Embryonic facial prominence (tissue), 1 donor: ENCODE measurements around the gene BLOC1S6.

Experiments used
- DNase-seq: peaks from one replicate; pipeline ENCODE4 v3.0.0-alpha.2; 2016; ENCODE audit errors: extremely low spot score

Gene BLOC1S6

GRCh38 chr15:45587095-45587862 is at the start of gene BLOC1S6:
Gene BLOC1S6, plus strand, starts transcription at chr15:45587379. Its CDS starts 65 bp downstream, at chr15:45587444.
- peak; percentile 85 for DNase-seq

GRCh38 chr15:45539680-45540079 is 47.5 kb upstream of the BLOC1S6 start:
- DNase-seq = no peak

- DNase-seq = no peak
These were observed 46.6 kb upstream of the BLOC1S6 start for GRCh38 chr15:45540531-45540930.

- no peak for DNase-seq
These were observed 44.1 kb upstream of the BLOC1S6 start for GRCh38 chr15:45543051-45543450.

- DNase-seq = no peak
These were observed 42.7 kb upstream of the BLOC1S6 start for GRCh38 chr15:45544266-45545023.

GRCh38 chr15:45546789-45547188 is 40.4 kb upstream of the BLOC1S6 start:
- no peak for DNase-seq

- DNase-seq = no peak
These were observed 38.2 kb upstream of the BLOC1S6 start for GRCh38 chr15:45548753-45549520.

- no peak for DNase-seq
These were observed 37.5 kb upstream of the BLOC1S6 start for GRCh38 chr15:45549541-45550220.

GRCh38 chr15:45550436-45550835 is 36.7 kb upstream of the BLOC1S6 start:
- no peak for DNase-seq

- DNase-seq = no peak
These were observed 35.5 kb upstream of the BLOC1S6 start for GRCh38 chr15:45551676-45552075.

GRCh38 chr15:45555934-45556608 is 31.1 kb upstream of the BLOC1S6 start:
- DNase-seq = no peak

GRCh38 chr15:45572617-45573016 is 14.6 kb upstream of the BLOC1S6 start:
- DNase-seq = no peak

- DNase-seq = no peak
These were observed 13.1 kb upstream of the BLOC1S6 start for GRCh38 chr15:45573961-45574629.

GRCh38 chr15:45581919-45582318 is 5.3 kb upstream of the BLOC1S6 start:
- no peak for DNase-seq

- DNase-seq = no peak
These were observed 3.2 kb upstream of the BLOC1S6 start for GRCh38 chr15:45583731-45584639.

- DNase-seq = no peak
These were observed 1.9 kb upstream of the BLOC1S6 start for GRCh38 chr15:45585069-45585791.

- no peak for DNase-seq
These were observed 1.1 kb upstream of the BLOC1S6 start for GRCh38 chr15:45586125-45586524.

GRCh38 chr15:45586601-45587094 is 531 bp upstream of the BLOC1S6 start:
- peak; percentile 24 for DNase-seq

GRCh38 chr15:45587863-45588170 is 638 bp downstream of the BLOC1S6 start:
- DNase-seq = no peak
